HEK293T (cell line): Measurements from ENCODE around the gene RAD51B.

Experiments
- CTCF ChIA-PET: fragments of 350-600 bp; formaldehyde crosslinking; extraction: SDS; loops from one replicate; lab custom pipeline; 2021; ENCODE audit warnings: antibody characterized with exemption, inconsistent platforms; lab: Yijun Ruan, JAX
- POLR2A ChIA-PET: fragments of 350-600 bp; formaldehyde crosslinking; extraction: SDS; loops from one replicate; lab custom pipeline; 2020; ENCODE audit warnings: antibody characterized with exemption, inconsistent platforms; lab: Yijun Ruan, JAX
- DNase-seq: peaks from one replicate; pipeline ENCODE4 v3.0.0; 2012; ENCODE audit warnings: mixed read lengths; ENCODE audit errors: extremely low spot score
- ARNT ChIP-seq: fragments of 450-650 bp; IDR thresholded peaks from 2 replicates; pipeline ENCODE4 v1.6.1; 2017; ENCODE audit warnings: mild to moderate bottlenecking
- BHLHE40 ChIP-seq: fragments of 450-650 bp; IDR thresholded peaks from 2 replicates; pipeline ENCODE4 v1.6.1; 2016; ENCODE audit warnings: mild to moderate bottlenecking, moderate library complexity, borderline replicate concordance
- CTBP1 ChIP-seq: fragments of 450-650 bp; IDR thresholded peaks from 2 replicates; pipeline ENCODE4 v1.6.1; 2016; ENCODE audit warnings: borderline replicate concordance
- ELF4 ChIP-seq: fragments of 450-650 bp; IDR thresholded peaks from 2 replicates; pipeline ENCODE4 v1.6.1; 2017; ENCODE audit warnings: antibody characterized with exemption
- FOXA1 ChIP-seq: fragments of 450-650 bp; IDR thresholded peaks from 2 replicates; pipeline ENCODE4 v1.6.1; 2016; ENCODE audit warnings: mild to moderate bottlenecking
- FOXK2 ChIP-seq: fragments of 450-650 bp; IDR thresholded peaks from 2 replicates; pipeline ENCODE4 v1.6.1; 2016; ENCODE audit warnings: mild to moderate bottlenecking
- FOXM1 ChIP-seq: fragments of 450-650 bp; IDR thresholded peaks from 2 replicates; pipeline ENCODE4 v1.6.1; 2017; ENCODE audit warnings: mild to moderate bottlenecking, borderline replicate concordance
- HDGF ChIP-seq: fragments of 450-650 bp; IDR thresholded peaks from 2 replicates; pipeline ENCODE4 v1.6.1; 2017; ENCODE audit warnings: antibody characterized with exemption, borderline replicate concordance
- L3MBTL2 ChIP-seq: fragments of 450-650 bp; conservative IDR thresholded peaks from 2 replicates; pipeline ENCODE4 v1.6.1; 2016; ENCODE audit warnings: mild to moderate bottlenecking
- LEF1 ChIP-seq: fragments of 450-650 bp; IDR thresholded peaks from 2 replicates; pipeline ENCODE4 v1.6.1; 2017; ENCODE audit warnings: mild to moderate bottlenecking, borderline replicate concordance
- NFRKB ChIP-seq: fragments of 450-650 bp; IDR thresholded peaks from 2 replicates; pipeline ENCODE4 v1.6.1; 2016; ENCODE audit warnings: mild to moderate bottlenecking, moderate library complexity
- PKNOX1 ChIP-seq: fragments of 450-650 bp; IDR thresholded peaks from 2 replicates; pipeline ENCODE4 v1.6.1; 2016
- SP1 ChIP-seq: fragments of 450-650 bp; IDR thresholded peaks from 2 replicates; pipeline ENCODE4 v1.6.1; 2017
- SUZ12 ChIP-seq: fragments of 450-650 bp; IDR thresholded peaks from 2 replicates; pipeline ENCODE4 v1.6.1; 2016; ENCODE audit warnings: mild to moderate bottlenecking
- TARDBP ChIP-seq: fragments of 450-650 bp; IDR thresholded peaks from 2 replicates; pipeline ENCODE4 v1.6.1; 2016
- ZNF384 ChIP-seq: fragments of 450-650 bp; IDR thresholded peaks from 2 replicates; pipeline ENCODE4 v1.6.1; 2016

RAD51B gene

GRCh38 chr14:68327231-68327630 lies 507.7 kb downstream of the RAD51B start:
- POLR2A ChIA-PET = no interaction called here
- no peak for DNase-seq
- TF ChIP-seq SUZ12 (no peak), PKNOX1 (no peak), FOXM1 (no peak), HDGF (no peak), ZNF384 (no peak), SP1 (no peak), BHLHE40 (no peak), NFRKB (no peak), TARDBP (no peak), ARNT (no peak), FOXA1 (no peak), L3MBTL2 (no peak), CTBP1 (no peak)
- CTCF ChIA-PET = no interaction called here

GRCh38 chr14:68328509-68328908 lies 508.9 kb downstream of the RAD51B start:
- no peak for TF ChIP-seq CTBP1
- TF ChIP-seq FOXM1 = no peak
- TF ChIP-seq PKNOX1 = no peak
- no peak for TF ChIP-seq ZNF384
- TF ChIP-seq TARDBP = no peak
- no peak for TF ChIP-seq SUZ12
- no peak for TF ChIP-seq ARNT
- TF ChIP-seq ELF4 = no peak
- no peak for TF ChIP-seq HDGF
- no peak for TF ChIP-seq FOXA1
- TF ChIP-seq BHLHE40 = no peak
- no peak for TF ChIP-seq L3MBTL2
- no peak for TF ChIP-seq FOXK2
- no peak for TF ChIP-seq SP1
- no peak for TF ChIP-seq NFRKB
- TF ChIP-seq LEF1 = no peak
- ChIA-PET CTCF (interaction anchor here (0.6 kb wide), 1 partner anchor 87 kb away, joined by 3 read pairs; no protein-coding TSS in a partner anchor), POLR2A (no interaction called here)
- DNase-seq = no peak

GRCh38 chr14:68331426-68331825 lies 511.8 kb downstream of the RAD51B start:
- no peak for TF ChIP-seq LEF1
- no peak for TF ChIP-seq ZNF384
- TF ChIP-seq FOXA1 = no peak
- no peak for TF ChIP-seq SUZ12
- no peak for TF ChIP-seq ELF4
- TF ChIP-seq HDGF = no peak
- no peak for TF ChIP-seq PKNOX1
- no peak for TF ChIP-seq CTBP1
- TF ChIP-seq TARDBP = no peak
- TF ChIP-seq SP1 = no peak
- TF ChIP-seq NFRKB = no peak
- TF ChIP-seq FOXM1 = no peak
- TF ChIP-seq FOXK2 = no peak
- no peak for TF ChIP-seq ARNT
- TF ChIP-seq BHLHE40 = no peak
- TF ChIP-seq L3MBTL2 = no peak
- POLR2A ChIA-PET = no interaction called here
- CTCF ChIA-PET = no interaction called here
- no peak for DNase-seq

- DNase-seq = no peak
- no peak for TF ChIP-seq SP1
- TF ChIP-seq ZNF384 = no peak
- TF ChIP-seq FOXM1 = no peak
- TF ChIP-seq FOXA1 = no peak
- no peak for TF ChIP-seq FOXK2
- TF ChIP-seq ELF4 = no peak
- no peak for TF ChIP-seq SUZ12
- no peak for TF ChIP-seq L3MBTL2
- no peak for TF ChIP-seq BHLHE40
- TF ChIP-seq NFRKB = no peak
- TF ChIP-seq HDGF = no peak
- TF ChIP-seq CTBP1 = no peak
- no peak for TF ChIP-seq TARDBP
- ChIA-PET POLR2A (no interaction called here), CTCF (no interaction called here)
Measured at GRCh38 chr14:68331991-68332390, 512.4 kb downstream of the RAD51B start.

- TF ChIP-seq ELF4 = no peak
- POLR2A ChIA-PET = no interaction called here
- DNase-seq = no peak
- CTCF ChIA-PET = no interaction called here
Measured at GRCh38 chr14:68333262-68333661, 513.7 kb downstream of the RAD51B start.

GRCh38 chr14:68335312-68335711 lies 515.7 kb downstream of the RAD51B start:
- no peak for DNase-seq
- TF ChIP-seq NFRKB (no peak), ELF4 (no peak), FOXM1 (no peak), L3MBTL2 (no peak), LEF1 (no peak), BHLHE40 (no peak), SP1 (no peak), PKNOX1 (no peak), ARNT (no peak), ZNF384 (no peak), CTBP1 (no peak), FOXK2 (no peak), HDGF (no peak), SUZ12 (no peak), FOXA1 (no peak), TARDBP (no peak)
- CTCF ChIA-PET = no interaction called here
- POLR2A ChIA-PET = no interaction called here
